Endothelial cell of umbilical vein (primary cell): ENCODE data around the gene RMC1.

Experiments used
- EZH2 ChIP-seq: IDR thresholded peaks from 2 replicates; pipeline ENCODE4 v1.6.1; 2012; ENCODE audit warnings: borderline replicate concordance, low read depth, mild to moderate bottlenecking, moderate library complexity, low read length, inconsistent platforms; ENCODE audit not compliant: severe bottlenecking
- JUN ChIP-seq: IDR thresholded peaks from 2 replicates; pipeline ENCODE4 v1.6.1; 2011; ENCODE audit warnings: borderline replicate concordance, low read depth; ENCODE audit not compliant: insufficient read length, insufficient read depth
- MYC ChIP-seq: IDR thresholded peaks from one replicate; pipeline ENCODE4 v1.6.1; 2011; ENCODE audit warnings: mild to moderate bottlenecking, low read depth, low read length
- POLR2A ChIP-seq: IDR thresholded peaks from 2 replicates; pipeline ENCODE4 v1.6.1; 2012; ENCODE audit warnings: low read depth, mild to moderate bottlenecking, control low read depth, low read length
- POLR2AphosphoS5 ChIP-seq: IDR thresholded peaks from 2 replicates; pipeline ENCODE4 v1.6.1; 2012; ENCODE audit warnings: low read depth, mild to moderate bottlenecking, control low read depth, low read length, moderate library complexity; ENCODE audit not compliant: insufficient read depth
- TF ChIP-seq, protein P1 (sequence below), 2 donors: IDR thresholded peaks; 1 replicate in 1 of 2; 2 replicates in 1 of 2; pipeline ENCODE4 v1.5.1; 2011; ENCODE audit warnings: low read length in 2 of 2, mild to moderate bottlenecking in 2 of 2, moderate library complexity in 2 of 2, control low read depth in 1 of 2, inconsistent platforms in 1 of 2, low read depth in 1 of 2; ENCODE audit not compliant: insufficient read depth in 1 of 2; ENCODE audit errors: extremely low read depth in 1 of 2

DNA sequence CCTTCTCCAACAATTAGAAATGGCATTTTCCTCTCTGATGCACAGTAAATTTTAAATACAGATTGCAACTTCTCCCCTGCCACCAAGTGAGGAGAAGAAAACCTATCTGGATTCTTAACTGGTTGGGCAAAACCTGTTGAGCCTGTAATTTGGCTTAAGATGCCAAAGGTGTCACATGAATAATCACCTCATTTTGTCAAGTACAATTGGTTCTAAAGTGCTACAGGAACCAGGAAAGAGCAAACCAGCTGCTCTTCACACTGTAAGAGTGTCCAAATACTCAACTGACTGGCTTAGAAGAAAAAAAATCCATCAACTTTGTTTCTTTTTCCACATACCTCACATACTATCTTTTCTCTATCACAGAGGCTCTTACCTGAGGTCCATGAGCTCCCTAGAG is 47.6 kb downstream of the RMC1 start:
- TF ChIP-seq EZH2 (no peak), POLR2A (no peak), MYC (no peak), POLR2AphosphoS5 (no peak), JUN (no peak)
- TF ChIP-seq, protein P1, sequence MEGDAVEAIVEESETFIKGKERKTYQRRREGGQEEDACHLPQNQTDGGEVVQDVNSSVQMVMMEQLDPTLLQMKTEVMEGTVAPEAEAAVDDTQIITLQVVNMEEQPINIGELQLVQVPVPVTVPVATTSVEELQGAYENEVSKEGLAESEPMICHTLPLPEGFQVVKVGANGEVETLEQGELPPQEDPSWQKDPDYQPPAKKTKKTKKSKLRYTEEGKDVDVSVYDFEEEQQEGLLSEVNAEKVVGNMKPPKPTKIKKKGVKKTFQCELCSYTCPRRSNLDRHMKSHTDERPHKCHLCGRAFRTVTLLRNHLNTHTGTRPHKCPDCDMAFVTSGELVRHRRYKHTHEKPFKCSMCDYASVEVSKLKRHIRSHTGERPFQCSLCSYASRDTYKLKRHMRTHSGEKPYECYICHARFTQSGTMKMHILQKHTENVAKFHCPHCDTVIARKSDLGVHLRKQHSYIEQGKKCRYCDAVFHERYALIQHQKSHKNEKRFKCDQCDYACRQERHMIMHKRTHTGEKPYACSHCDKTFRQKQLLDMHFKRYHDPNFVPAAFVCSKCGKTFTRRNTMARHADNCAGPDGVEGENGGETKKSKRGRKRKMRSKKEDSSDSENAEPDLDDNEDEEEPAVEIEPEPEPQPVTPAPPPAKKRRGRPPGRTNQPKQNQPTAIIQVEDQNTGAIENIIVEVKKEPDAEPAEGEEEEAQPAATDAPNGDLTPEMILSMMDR (IDR thresholded peaks at IDR 0.05; ENCODE audit: extremely low read depth in 1 of 2, insufficient read depth in 1 of 2, low read depth in 1 of 2, low read length in 2 of 2), result no peak
